GM21526 (cell line): ENCODE results near the gene SRD5A2.

Experiments used
- ATAC-seq: cut with Tn5 transposase; IDR thresholded peaks from one replicate; pipeline ENCODE4 v1.9.1; 2021; ENCODE audit warnings: moderate library complexity; ENCODE audit not compliant: unreplicated experiment, low FRiP score

The SRD5A2 gene

GRCh38 chr2:31474296-31474695, 106.4 kb downstream of the SRD5A2 start:
- no peak for ATAC-seq
